Osteoblast (primary cell): ENCODE measurements around the gene ABCA13. TPM values are rescaled to one million over a fixed set of nuclear protein-coding genes. Genes with fewer than 3 reads are reported as not detected.

Source experiments
- DNase-seq: peaks from one replicate; pipeline ENCODE4 v3.0.0; 2011; ENCODE audit warnings: low spot score, mixed read lengths; ENCODE audit not compliant: insufficient read length; ENCODE audit errors: missing footprints
- H2AFZ ChIP-seq: 2 replicates; pipeline ENCODE4 v1.6.0; 2011; ENCODE audit warnings: mild to moderate bottlenecking, low read length
- H3K27ac ChIP-seq: 2 replicates; pipeline ENCODE4 v1.5.1; 2011; ENCODE audit warnings: mild to moderate bottlenecking, low read depth, low read length, moderate library complexity
- H3K27me3 ChIP-seq: 2 replicates; pipeline ENCODE4 v1.6.0; 2012; ENCODE audit warnings: mild to moderate bottlenecking, control low read depth, inconsistent platforms, low read length, moderate library complexity; ENCODE audit not compliant: insufficient read depth
- H3K36me3 ChIP-seq: 2 replicates; pipeline ENCODE4 v1.5.1; 2011; ENCODE audit warnings: mild to moderate bottlenecking, low read length, control low read depth, moderate library complexity; ENCODE audit not compliant: insufficient read depth
- H3K4me1 ChIP-seq: 2 replicates; pipeline ENCODE4 v1.5.1; 2011; ENCODE audit warnings: mild to moderate bottlenecking, low read length, control low read depth, moderate library complexity; ENCODE audit not compliant: insufficient read depth
- H3K4me2 ChIP-seq: 2 replicates; pipeline ENCODE4 v1.6.0; 2011; ENCODE audit warnings: mild to moderate bottlenecking, low read length; ENCODE audit not compliant: insufficient read depth
- H3K4me3 ChIP-seq: fragments of 200-600 bp; sonication (generic); 3 replicates; pipeline ENCODE4 v1.5.1; 2012; ENCODE audit warnings: mild to moderate bottlenecking, low read length, inconsistent platforms; ENCODE audit not compliant: insufficient read depth
- H3K79me2 ChIP-seq: 2 replicates; pipeline ENCODE4 v1.6.0; 2012; ENCODE audit warnings: mild to moderate bottlenecking, low read length, control low read depth, inconsistent platforms; ENCODE audit not compliant: insufficient read depth
- H3K9me3 ChIP-seq: 2 replicates; pipeline ENCODE4 v1.5.1; 2011; ENCODE audit warnings: low read depth, low read length, control low read depth
- H4K20me1 ChIP-seq: 2 replicates; pipeline ENCODE4 v1.6.0; 2012; ENCODE audit warnings: mild to moderate bottlenecking, low read length, control low read depth; ENCODE audit not compliant: insufficient read depth
- total RNA-seq: library from RNA; depleted of rRNA; stranded (reverse); fragments of >200 nt; gene quantifications from 2 replicates; pipeline ENCODE4 v1.2.3, GENCODE V29; 2012
- TF ChIP-seq, protein P1 (sequence below): IDR thresholded peaks from 2 replicates; pipeline ENCODE4 v1.5.1; 2011; ENCODE audit warnings: mild to moderate bottlenecking, low read depth, low read length, moderate library complexity; ENCODE audit errors: extremely low read depth

ABCA13 gene
- total RNA-seq, 1 donor = 3.6 TPM

DNA sequence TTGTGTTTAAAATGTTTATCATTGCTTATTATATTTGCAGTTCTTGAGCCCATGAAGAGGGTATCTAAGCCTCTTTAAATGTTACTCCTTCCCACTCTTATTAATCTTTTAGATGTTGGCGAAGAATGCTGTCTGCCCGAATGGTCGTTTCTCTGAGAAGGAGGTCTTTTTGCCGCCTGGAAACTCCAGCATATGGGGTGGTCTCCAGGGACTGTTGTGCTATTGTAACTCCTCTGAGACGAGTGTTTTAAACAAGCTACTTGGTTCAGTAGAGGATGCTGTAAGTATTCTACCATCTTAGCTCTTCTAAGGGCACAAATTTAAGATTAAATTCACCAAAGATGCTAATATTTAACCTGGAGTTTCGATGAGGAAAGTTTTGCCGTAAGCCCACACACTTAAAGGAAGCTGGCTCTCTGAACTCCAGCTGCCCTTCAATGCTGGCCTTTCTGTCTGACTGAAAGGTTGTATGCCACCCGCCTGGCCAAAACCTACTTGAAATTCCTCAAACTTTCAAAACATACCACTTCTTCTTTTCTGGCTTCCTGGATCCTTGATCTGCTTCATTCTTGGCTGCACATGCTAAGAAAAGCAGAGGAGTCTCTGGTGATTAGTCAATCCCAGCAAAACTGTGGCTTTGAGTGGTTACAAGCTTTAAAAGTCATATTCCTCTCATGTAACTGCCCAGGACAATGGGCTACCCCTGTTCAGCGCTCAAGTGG lies 74.7 kb downstream of the ABCA13 start:
- no peak overlapping the region for H3K4me3 ChIP-seq
- H2AFZ ChIP-seq = peak overlapping the region; percentile 47
- no peak overlapping the region for H3K27ac ChIP-seq
- no peaks in the 10 kb centered on the region for H3K79me2 ChIP-seq
- no peaks in the 10 kb centered on the region for H3K36me3 ChIP-seq
- H3K4me2 ChIP-seq = no peak overlapping the region
- peaks cover 15% of the 10 kb centered on the region for H3K4me1 ChIP-seq
- no peaks in the 10 kb centered on the region for H3K27me3 ChIP-seq
- TF ChIP-seq, protein P1, sequence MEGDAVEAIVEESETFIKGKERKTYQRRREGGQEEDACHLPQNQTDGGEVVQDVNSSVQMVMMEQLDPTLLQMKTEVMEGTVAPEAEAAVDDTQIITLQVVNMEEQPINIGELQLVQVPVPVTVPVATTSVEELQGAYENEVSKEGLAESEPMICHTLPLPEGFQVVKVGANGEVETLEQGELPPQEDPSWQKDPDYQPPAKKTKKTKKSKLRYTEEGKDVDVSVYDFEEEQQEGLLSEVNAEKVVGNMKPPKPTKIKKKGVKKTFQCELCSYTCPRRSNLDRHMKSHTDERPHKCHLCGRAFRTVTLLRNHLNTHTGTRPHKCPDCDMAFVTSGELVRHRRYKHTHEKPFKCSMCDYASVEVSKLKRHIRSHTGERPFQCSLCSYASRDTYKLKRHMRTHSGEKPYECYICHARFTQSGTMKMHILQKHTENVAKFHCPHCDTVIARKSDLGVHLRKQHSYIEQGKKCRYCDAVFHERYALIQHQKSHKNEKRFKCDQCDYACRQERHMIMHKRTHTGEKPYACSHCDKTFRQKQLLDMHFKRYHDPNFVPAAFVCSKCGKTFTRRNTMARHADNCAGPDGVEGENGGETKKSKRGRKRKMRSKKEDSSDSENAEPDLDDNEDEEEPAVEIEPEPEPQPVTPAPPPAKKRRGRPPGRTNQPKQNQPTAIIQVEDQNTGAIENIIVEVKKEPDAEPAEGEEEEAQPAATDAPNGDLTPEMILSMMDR = no peak
- no peaks in the 10 kb centered on the region for H3K9me3 ChIP-seq
- no peaks in the 10 kb centered on the region for H4K20me1 ChIP-seq
- no peak for DNase-seq

DNA sequence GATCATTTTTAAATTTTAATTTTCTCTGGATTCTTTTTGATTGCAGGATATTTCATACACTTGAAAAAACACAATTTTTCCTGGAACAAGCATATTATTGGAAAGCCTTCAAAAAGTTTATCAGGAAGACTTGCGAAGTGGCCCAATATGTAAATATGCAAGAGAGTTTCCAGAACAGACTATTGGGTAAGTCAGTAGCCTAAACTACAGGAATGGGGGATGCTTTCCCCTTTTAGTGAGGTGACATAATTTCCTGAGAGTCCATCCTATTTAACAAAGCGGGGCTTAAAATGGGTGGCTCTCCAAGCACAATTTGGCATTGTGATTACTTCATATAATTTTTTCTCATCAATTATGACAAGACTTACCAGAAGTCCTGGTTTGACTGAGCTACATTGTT lies 77.9 kb downstream of the ABCA13 start:
- Histone ChIP-seq H3K27me3 (no peaks in the 10 kb centered on the region), H3K79me2 (no peaks in the 10 kb centered on the region), H3K36me3 (no peaks in the 10 kb centered on the region), H4K20me1 (no peaks in the 10 kb centered on the region), H3K9me3 (no peaks in the 10 kb centered on the region), H3K4me1 (peaks cover 18% of the 10 kb centered on the region), H3K27ac (no peak overlapping the region), H3K4me2 (no peak overlapping the region), H2AFZ (no peak overlapping the region), H3K4me3 (no peak overlapping the region)
- DNase-seq = no peak
- TF ChIP-seq, protein P1 = no peak

DNA sequence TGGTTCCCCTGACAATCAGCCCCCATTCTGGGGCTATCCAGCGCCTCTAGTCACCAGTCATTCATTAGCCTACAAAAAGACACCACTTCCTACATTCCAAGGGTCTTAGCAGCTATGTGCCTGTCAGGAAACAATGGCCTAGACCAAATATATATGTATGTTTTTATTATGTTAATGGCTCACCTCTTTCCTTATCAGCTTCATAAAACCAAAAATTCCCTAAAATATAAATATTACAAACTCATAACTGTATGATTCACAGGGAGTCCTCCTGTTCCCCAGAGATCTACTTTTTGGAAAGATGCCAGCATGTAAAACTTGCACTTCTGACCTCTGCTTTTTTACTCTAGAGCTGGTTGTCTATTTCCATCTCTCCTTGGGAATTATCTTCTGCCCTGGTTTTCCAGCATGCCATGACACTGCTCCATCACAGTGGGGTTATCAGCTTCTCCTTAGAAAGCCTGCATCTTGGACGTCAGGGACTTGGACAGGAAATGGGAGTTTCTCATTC lies 79.2 kb downstream of the ABCA13 start:
- no peaks in the 10 kb centered on the region for H4K20me1 ChIP-seq
- DNase-seq = peak; percentile 41
- no peaks in the 10 kb centered on the region for H3K9me3 ChIP-seq
- H3K36me3 ChIP-seq = no peaks in the 10 kb centered on the region
- H2AFZ ChIP-seq = no peak overlapping the region
- no peak overlapping the region for H3K4me2 ChIP-seq
- no peak overlapping the region for H3K4me3 ChIP-seq
- H3K4me1 ChIP-seq = peaks cover 15% of the 10 kb centered on the region
- H3K27ac ChIP-seq = peak overlapping the region; percentile 37
- no peaks in the 10 kb centered on the region for H3K79me2 ChIP-seq
- TF ChIP-seq, protein P1 = no peak
- H3K27me3 ChIP-seq = no peaks in the 10 kb centered on the region

DNA sequence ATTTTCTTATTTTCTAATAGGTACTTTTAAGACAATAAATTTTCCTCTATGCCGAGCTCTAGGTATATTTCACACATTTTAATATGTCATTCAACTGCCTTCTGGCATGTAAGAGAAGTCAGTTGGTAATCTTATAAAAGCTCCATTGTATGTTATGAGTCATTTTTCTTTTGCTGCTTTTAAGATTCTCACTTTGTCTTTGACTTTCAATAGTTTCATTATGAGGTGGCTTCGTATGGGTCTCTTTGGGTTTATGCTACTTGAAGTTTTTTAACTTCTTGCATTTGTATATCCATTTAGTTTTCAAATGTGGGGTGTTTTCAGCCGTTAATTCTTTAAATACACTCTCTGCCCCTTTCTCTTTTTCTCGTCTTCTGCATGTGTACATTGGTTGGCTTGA lies 80.5 kb downstream of the ABCA13 start:
- H2AFZ ChIP-seq = no peak overlapping the region
- H3K4me2 ChIP-seq = no peak overlapping the region
- H3K36me3 ChIP-seq = no peaks in the 10 kb centered on the region
- H3K27ac ChIP-seq = no peak overlapping the region
- no peaks in the 10 kb centered on the region for H3K9me3 ChIP-seq
- no peaks in the 10 kb centered on the region for H3K79me2 ChIP-seq
- no peaks in the 10 kb centered on the region for H4K20me1 ChIP-seq
- H3K4me3 ChIP-seq = no peak overlapping the region
- no peaks in the 10 kb centered on the region for H3K27me3 ChIP-seq
- H3K4me1 ChIP-seq = peaks cover 15% of the 10 kb centered on the region
- TF ChIP-seq, protein P1 = no peak
- DNase-seq = no peak
